HS-27A (cell line): ENCODE results near the gene KRTAP5-9.
"Not testable (repeated sequence)": the region's sequence is repeated elsewhere in the genome, so short reads cannot be mapped to it uniquely, and the experiment has no call there.

Experiments
- DNase-seq: peaks from one replicate; pipeline ENCODE4 v3.0.0-alpha.2; 2012; ENCODE audit warnings: low read depth, missing footprints

Gene KRTAP5-9

GRCh38 chr11:71548120-71548519 lies at the start of gene KRTAP5-9:
KRTAP5-9 (plus strand) TSS chr11:71548420; CDS start chr11:71548658, 238 bp downstream.
- no peak for DNase-seq

- no peak for DNase-seq
Observed at GRCh38 chr11:71499125-71499524, 49.1 kb upstream of the KRTAP5-9 start.

- no peak for DNase-seq
Observed at GRCh38 chr11:71499546-71499945, 48.7 kb upstream of the KRTAP5-9 start.

- DNase-seq, result no peak
Observed at GRCh38 chr11:71500601-71501021, 47.6 kb upstream of the KRTAP5-9 start.

GRCh38 chr11:71501071-71501985 lies 46.9 kb upstream of the KRTAP5-9 start:
- DNase-seq, result no peak

- DNase-seq, result no peak
Observed at GRCh38 chr11:71502026-71502425, 46.2 kb upstream of the KRTAP5-9 start.

- DNase-seq, result no peak
Observed at GRCh38 chr11:71502871-71503435, 45.3 kb upstream of the KRTAP5-9 start.

GRCh38 chr11:71504531-71504930 lies 43.7 kb upstream of the KRTAP5-9 start:
- no peak for DNase-seq

GRCh38 chr11:71505001-71505400 lies 43.2 kb upstream of the KRTAP5-9 start:
- no peak for DNase-seq

- DNase-seq, result no peak
Observed at GRCh38 chr11:71505781-71506180, 42.4 kb upstream of the KRTAP5-9 start.

- DNase-seq, result no peak
Observed at GRCh38 chr11:71507102-71507501, 41.1 kb upstream of the KRTAP5-9 start.

- no peak for DNase-seq
Observed at GRCh38 chr11:71518506-71519471, 29.4 kb upstream of the KRTAP5-9 start.

GRCh38 chr11:71519546-71519945 lies 28.7 kb upstream of the KRTAP5-9 start:
- DNase-seq, result no peak

GRCh38 chr11:71525188-71525937 lies 22.9 kb upstream of the KRTAP5-9 start:
- no peak for DNase-seq

- DNase-seq, result no peak
Observed at GRCh38 chr11:71525938-71526495, 22.2 kb upstream of the KRTAP5-9 start.

- not testable (repeated sequence) for DNase-seq
Observed at GRCh38 chr11:71526796-71527575, 21.2 kb upstream of the KRTAP5-9 start, which contains the start of gene KRTAP5-7. KRTAP5-7 (plus strand) TSS chr11:71527267; CDS start chr11:71527301, 34 bp downstream.

GRCh38 chr11:71527576-71528210 lies 20.5 kb upstream of the KRTAP5-9 start:
- no peak for DNase-seq

- no peak for DNase-seq
Observed at GRCh38 chr11:71530602-71531001, 17.6 kb upstream of the KRTAP5-9 start.

GRCh38 chr11:71532036-71532610 lies 16.1 kb upstream of the KRTAP5-9 start:
- DNase-seq, result no peak
